Measurements from ENCODE around the gene SOX12. TPM values are rescaled to one million over a fixed set of nuclear protein-coding genes. Genes with fewer than 3 reads are reported as not detected.

The SOX12 gene
- total RNA-seq, 4 donors from 2014 or later = 4.7 to 9.9 (median 5.4) TPM

DNA sequence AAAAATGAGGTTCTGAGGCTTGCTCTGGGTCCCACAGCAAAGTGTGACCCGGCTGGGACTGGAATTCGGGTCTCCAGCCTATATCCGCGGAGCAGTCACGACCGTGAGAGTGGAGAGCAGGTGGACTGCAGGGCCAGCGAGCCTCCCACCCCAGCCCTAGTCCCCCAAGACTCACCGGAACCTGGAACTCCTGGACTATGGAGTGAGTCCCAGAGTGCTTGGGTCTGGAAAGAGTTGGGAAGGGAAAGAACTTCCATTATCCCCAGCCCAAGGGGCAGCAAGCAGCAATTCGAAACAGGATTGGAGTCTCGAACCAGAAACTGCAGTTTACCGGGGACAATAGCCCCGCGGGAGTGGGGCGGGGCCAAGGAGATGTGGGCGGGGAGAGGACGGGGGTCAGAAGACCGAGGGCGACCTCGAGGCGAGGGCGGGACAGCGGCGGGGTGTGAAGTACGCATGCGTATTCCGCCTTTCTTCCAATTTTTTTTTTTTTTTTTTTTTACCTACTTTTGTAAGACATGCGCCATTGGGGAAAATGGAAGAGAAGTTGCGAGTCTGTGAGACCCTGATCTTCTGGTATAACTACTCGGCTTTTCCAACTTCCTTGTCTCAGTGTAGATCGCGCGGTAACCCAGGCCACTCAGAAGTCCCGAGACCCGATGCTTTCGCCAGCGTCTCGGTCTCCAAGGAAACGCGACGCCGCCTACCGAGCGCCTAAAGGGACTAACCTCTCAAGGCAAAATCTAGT, 35.1 kb upstream of the SOX12 start, which contains the start of gene C20orf96:
TSS of gene C20orf96 (minus strand) at position 667 of the 748 bp plus-strand sequence. CDS start at position 527, 140 bp downstream.
- intact Hi-C loops (cut with DNase I; ENCODE audit: low total_unique reads) = no loop called here
- peak within 1 kb of the TSS; percentile 42 for H3K4me3 ChIP-seq (ENCODE audit: low read depth, poor library complexity, severe bottlenecking)
- whole genome bisulfite sequencing, 2 donors = 0 to 1% methylated on average over 43 of the region's 43 CpGs
- peak; percentile 87 to 98 for DNase-seq (ENCODE audit: low spot score in 2 of 2)
- no peak for TF ChIP-seq POLR2A (IDR thresholded peaks at IDR 0.05)
- TF ChIP-seq, protein P1, sequence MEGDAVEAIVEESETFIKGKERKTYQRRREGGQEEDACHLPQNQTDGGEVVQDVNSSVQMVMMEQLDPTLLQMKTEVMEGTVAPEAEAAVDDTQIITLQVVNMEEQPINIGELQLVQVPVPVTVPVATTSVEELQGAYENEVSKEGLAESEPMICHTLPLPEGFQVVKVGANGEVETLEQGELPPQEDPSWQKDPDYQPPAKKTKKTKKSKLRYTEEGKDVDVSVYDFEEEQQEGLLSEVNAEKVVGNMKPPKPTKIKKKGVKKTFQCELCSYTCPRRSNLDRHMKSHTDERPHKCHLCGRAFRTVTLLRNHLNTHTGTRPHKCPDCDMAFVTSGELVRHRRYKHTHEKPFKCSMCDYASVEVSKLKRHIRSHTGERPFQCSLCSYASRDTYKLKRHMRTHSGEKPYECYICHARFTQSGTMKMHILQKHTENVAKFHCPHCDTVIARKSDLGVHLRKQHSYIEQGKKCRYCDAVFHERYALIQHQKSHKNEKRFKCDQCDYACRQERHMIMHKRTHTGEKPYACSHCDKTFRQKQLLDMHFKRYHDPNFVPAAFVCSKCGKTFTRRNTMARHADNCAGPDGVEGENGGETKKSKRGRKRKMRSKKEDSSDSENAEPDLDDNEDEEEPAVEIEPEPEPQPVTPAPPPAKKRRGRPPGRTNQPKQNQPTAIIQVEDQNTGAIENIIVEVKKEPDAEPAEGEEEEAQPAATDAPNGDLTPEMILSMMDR (IDR thresholded peaks at IDR 0.05) = no peak

DNA sequence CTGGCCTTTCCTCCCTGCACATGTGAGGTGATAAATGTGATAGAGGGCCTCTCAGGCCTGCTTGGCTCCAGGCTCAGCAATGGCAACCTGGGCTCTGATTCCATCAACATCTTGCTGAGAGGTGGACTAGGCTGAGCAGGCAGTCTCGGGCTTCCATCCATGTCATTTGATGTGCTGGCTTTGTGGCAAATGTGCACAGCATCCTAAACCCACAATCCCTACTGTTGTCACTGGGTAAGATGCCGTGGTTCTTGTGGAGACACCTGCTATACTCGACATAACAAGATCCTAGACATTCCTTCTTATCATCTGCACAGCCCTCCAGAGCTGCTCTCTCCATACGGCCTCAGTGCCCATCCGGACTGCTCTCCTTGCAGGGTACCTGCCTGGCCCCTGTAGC, 30.8 kb upstream of the SOX12 start:
- DNase-seq (ENCODE audit: low spot score in 2 of 2) = no peak
- no peak overlapping the region for H3K4me3 ChIP-seq (ENCODE audit: low read depth, poor library complexity, severe bottlenecking)
- no peak for TF ChIP-seq POLR2A (IDR thresholded peaks at IDR 0.05)
- TF ChIP-seq, protein P1 (IDR thresholded peaks at IDR 0.05) = no peak
- WGBS, 2 donors = 91 to 96% methylated on average over 5 of the region's 5 CpGs
- intact Hi-C loops (cut with DNase I; ENCODE audit: low total_unique reads) = no loop called here

DNA sequence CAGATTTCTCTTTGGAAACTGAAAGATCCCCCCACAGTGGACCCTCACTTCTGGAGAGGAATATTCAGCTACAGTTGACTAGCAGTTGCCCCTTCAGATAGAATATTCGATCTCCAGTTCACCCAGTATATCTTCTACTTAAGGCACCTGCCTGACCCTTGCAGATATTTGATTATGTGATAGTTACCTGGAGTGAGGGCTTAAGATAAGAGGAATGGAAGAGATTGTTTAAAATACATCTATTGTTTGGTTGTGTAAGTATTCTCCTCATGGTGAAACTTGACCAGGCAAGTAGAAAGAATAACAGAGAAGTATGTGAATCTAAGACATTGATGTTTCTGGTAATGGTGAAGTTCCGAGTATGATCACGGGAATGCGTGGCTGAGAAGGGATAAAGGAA, 29.5 kb upstream of the SOX12 start:
- TF ChIP-seq, protein P1 (IDR thresholded peaks at IDR 0.05) = no peak
- no peak for TF ChIP-seq POLR2A (IDR thresholded peaks at IDR 0.05)
- no peak overlapping the region for H3K4me3 ChIP-seq (ENCODE audit: low read depth, poor library complexity, severe bottlenecking)
- intact Hi-C loops (cut with DNase I; ENCODE audit: low total_unique reads) = no loop called here
- 75 to 86% methylated on average over 4 of the region's 4 CpGs for WGBS, 2 donors
- no peak for DNase-seq (ENCODE audit: low spot score in 2 of 2)

DNA sequence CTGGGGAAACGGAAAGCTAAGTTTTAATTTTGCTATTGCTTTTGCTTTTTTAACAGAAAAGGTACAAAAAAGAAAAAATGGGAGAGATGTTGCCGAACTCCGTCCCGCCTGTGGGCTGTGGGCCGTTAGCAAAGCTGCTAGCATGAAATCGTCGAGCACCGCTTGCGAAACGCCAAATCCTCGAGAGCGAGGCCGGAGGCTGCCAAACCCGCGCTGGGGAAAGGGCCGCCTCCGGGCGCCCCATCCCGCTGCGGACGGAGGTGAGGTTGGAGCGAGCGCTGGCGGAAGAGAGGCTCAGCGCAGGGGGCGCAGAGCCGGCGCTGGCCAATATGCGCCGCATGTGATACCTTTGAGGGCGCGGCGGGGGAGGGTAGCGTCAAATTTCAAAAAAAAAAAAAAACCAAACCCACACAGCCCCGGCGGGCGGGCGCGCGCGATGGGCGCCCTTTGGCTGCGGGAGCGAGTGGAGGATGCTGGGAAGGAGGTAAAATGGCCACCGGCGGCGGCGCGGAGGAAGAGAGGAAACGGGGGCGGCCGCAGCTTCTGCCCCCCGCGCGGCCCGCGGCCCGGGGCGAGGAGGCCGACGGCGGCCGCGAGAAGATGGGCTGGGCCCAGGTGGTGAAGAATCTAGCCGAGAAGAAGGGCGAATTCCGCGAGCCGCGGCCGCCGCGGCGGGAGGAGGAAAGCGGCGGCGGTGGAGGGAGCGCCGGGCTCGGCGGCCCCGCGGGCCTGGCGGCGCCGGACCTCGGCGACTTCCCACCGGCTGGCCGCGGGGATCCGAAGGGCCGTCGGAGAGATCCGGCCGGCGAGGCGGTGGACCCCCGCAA, 28.0 kb upstream of the SOX12 start, which contains the start of gene ZCCHC3:
TSS of gene ZCCHC3 (plus strand) at position 473 of the 827 bp plus-strand sequence. CDS start at position 490, 17 bp downstream.
- TF ChIP-seq POLR2A (IDR thresholded peaks at IDR 0.05) = no peak
- TF ChIP-seq, protein P1 (IDR thresholded peaks at IDR 0.05) = no peak
- intact Hi-C loops (cut with DNase I; ENCODE audit: low total_unique reads) = no loop called here
- 0 to 1% methylated on average over 78 to 81 of the region's 99 CpGs for WGBS, 2 donors

DNA sequence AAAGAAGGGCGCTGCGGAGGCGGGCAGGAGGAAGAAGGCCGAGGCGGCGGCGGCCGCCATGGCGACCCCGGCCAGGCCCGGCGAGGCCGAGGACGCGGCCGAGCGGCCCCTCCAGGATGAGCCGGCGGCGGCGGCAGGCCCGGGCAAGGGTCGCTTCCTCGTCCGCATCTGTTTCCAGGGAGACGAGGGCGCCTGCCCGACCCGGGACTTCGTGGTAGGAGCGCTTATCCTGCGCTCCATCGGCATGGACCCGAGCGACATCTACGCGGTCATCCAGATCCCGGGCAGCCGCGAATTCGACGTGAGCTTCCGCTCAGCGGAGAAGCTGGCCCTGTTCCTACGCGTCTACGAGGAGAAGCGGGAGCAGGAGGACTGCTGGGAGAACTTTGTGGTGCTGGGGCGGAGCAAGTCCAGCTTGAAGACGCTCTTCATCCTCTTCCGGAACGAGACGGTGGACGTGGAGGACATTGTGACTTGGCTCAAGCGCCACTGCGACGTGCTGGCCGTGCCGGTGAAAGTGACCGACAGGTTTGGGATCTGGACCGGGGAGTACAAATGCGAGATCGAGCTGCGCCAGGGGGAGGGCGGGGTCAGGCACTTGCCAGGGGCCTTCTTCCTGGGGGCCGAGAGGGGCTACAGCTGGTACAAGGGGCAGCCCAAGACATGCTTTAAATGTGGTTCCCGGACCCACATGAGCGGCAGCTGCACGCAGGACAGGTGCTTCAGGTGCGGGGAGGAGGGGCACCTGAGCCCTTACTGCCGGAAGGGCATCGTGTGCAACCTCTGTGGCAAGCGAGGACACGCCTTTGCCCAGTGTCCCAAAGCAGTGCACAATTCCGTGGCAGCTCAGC, 27.2 kb upstream of the SOX12 start:
- WGBS, 2 donors = 0% methylated on average over 53 to 69 of the region's 75 CpGs
- TF ChIP-seq, protein P1 (IDR thresholded peaks at IDR 0.05) = no peak
- no peak for TF ChIP-seq POLR2A (IDR thresholded peaks at IDR 0.05)
- intact Hi-C loops (cut with DNase I; ENCODE audit: low total_unique reads) = no loop called here
- peak overlapping the region; percentile 81 for H3K4me3 ChIP-seq (ENCODE audit: low read depth, poor library complexity, severe bottlenecking)
- peak; percentile 56 to 92 for DNase-seq (ENCODE audit: low spot score in 2 of 2)

More for the DNA sequence above, 28.0 kb upstream of the SOX12 start, which contains the start of gene ZCCHC3:
- H3K4me3 ChIP-seq (ENCODE audit: low read depth, poor library complexity, severe bottlenecking) = peak within 1 kb of the TSS; percentile 81
- peak; percentile 85 to 97 for DNase-seq (ENCODE audit: low spot score in 2 of 2)

Data from lower leg skin (tissue), 4 donors.